ENCODE results near the gene RNASEH2C. TPM values are rescaled to one million over a fixed set of nuclear protein-coding genes. Genes with fewer than 3 reads are reported as not detected.
"Not testable (repeated sequence)": the region's sequence is repeated elsewhere in the genome, so short reads cannot be mapped to it uniquely, and the experiment has no call there.

Gene RNASEH2C
- total and polyA plus RNA-seq, 2 of the 13 experiments (the other 11 are each of a cell fraction or from before 2014, with no cell fraction given) = 27.4 to 50.9 TPM

DNA sequence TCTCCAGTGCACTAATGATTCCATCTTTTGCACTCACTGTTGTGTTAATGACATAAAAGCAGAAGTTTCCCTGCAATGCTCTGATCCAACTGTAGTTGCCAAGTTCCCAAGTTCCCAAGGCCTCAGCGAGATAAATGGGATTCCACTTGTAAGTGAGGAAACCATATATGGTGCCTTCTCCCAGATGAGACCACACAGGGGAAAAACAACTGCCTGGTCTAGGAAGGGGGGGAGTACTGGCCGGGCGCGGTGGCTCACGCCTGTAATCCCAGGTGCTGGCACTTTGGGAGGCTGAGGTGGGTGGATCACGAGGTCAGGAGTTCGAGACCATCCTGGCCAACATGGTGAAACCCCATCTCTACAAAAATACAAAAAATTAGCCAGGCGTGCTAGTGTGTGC is 34.6 kb downstream of the RNASEH2C start:
- H4K20me1 ChIP-seq (ENCODE audit: insufficient read depth, low read length) = no peaks in the 10 kb centered on the region
- BruUV-seq (replicated peaks) = no TSS peak
- H3K27me3 ChIP-seq (ENCODE audit: control insufficient read depth in 1 of 2, insufficient read depth in 2 of 2, low read length in 2 of 2) = peaks cover 0 to 17% of the 10 kb centered on the region in 2 experiments; a peak in 2 of 5 replicates
- no peaks in the 10 kb centered on the region for H3K9me3 ChIP-seq (ENCODE audit: low read length)
- CTCF ChIA-PET (ENCODE audit: low intra/inter-chr PET ratio, low total read pairs) = no interaction called here
- H3K36me3 ChIP-seq (replicated peaks in 1 of 2; ENCODE audit: control insufficient read depth in 1 of 2, insufficient read depth in 2 of 2, low read length in 2 of 2) = no peaks in the 10 kb centered on the region
- no peaks in the 10 kb centered on the region for H3K79me2 ChIP-seq (ENCODE audit: insufficient read depth, low read length)
- no peak for TF ChIP-seq ZBTB1 (CRISPR knock-in tag; IDR thresholded peaks at IDR 0.05; ENCODE audit: borderline replicate concordance)
- no peak for TF ChIP-seq ZFP37 (CRISPR knock-in tag; IDR thresholded peaks at IDR 0.05; ENCODE audit: borderline replicate concordance)
- no peak for TF ChIP-seq ZNF713 (CRISPR knock-in tag; IDR thresholded peaks at IDR 0.05)
- TF ChIP-seq SP1 (IDR thresholded peaks at IDR 0.05) = no peak
- TF ChIP-seq SP1 (CRISPR knock-in tag; IDR thresholded peaks at IDR 0.05) = no peak
- no peak for TF ChIP-seq NCOA5 (CRISPR knock-in tag; IDR thresholded peaks at IDR 0.05)
- TF ChIP-seq NONO (IDR thresholded peaks at IDR 0.05) = no peak
- TF ChIP-seq NONO (CRISPR knock-in tag; conservative IDR thresholded peaks at IDR 0.05) = no peak
- TF ChIP-seq, protein P1, sequence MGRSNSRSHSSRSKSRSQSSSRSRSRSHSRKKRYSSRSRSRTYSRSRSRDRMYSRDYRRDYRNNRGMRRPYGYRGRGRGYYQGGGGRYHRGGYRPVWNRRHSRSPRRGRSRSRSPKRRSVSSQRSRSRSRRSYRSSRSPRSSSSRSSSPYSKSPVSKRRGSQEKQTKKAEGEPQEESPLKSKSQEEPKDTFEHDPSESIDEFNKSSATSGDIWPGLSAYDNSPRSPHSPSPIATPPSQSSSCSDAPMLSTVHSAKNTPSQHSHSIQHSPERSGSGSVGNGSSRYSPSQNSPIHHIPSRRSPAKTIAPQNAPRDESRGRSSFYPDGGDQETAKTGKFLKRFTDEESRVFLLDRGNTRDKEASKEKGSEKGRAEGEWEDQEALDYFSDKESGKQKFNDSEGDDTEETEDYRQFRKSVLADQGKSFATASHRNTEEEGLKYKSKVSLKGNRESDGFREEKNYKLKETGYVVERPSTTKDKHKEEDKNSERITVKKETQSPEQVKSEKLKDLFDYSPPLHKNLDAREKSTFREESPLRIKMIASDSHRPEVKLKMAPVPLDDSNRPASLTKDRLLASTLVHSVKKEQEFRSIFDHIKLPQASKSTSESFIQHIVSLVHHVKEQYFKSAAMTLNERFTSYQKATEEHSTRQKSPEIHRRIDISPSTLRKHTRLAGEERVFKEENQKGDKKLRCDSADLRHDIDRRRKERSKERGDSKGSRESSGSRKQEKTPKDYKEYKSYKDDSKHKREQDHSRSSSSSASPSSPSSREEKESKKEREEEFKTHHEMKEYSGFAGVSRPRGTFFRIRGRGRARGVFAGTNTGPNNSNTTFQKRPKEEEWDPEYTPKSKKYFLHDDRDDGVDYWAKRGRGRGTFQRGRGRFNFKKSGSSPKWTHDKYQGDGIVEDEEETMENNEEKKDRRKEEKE (IDR thresholded peaks at IDR 0.05) = no peak
- no peak for TF ChIP-seq ELF4 (CRISPR knock-in tag; IDR thresholded peaks at IDR 0.05; ENCODE audit: borderline replicate concordance)
- FAIRE-seq (no peak), ATAC-seq (no peak), DNase-seq (ENCODE audit: low spot score) (no peak)
- no peak overlapping the region for H3K4me3 ChIP-seq (replicated peaks in 1 of 3; ENCODE audit: insufficient read depth in 1 of 3, low read depth in 2 of 3, low read length in 3 of 3)
- no peak overlapping the region for H3K4me2 ChIP-seq (ENCODE audit: low read depth, low read length)
- H3K4me1 ChIP-seq (ENCODE audit: insufficient read depth, low read length) = no peaks in the 10 kb centered on the region
- 48% methylated on average over 8 of the region's 8 CpGs for WGBS (ENCODE audit: low lambda C conversion rate)
- POLR2A ChIA-PET = no interaction called here
- intact Hi-C loops (cut with micrococcal nuclease; ENCODE audit: unreplicated experiment) (no loop called here), in situ Hi-C loops (cut with HindIII; ENCODE audit: extremely low pct_ligation_motif_present, low pct_unique_long_range_greater_than_20kb) (no loop called here)
- no peak overlapping the region for H3K9ac ChIP-seq (ENCODE audit: insufficient read depth, low read depth, low read length)
- no peak overlapping the region for H2AFZ ChIP-seq (ENCODE audit: low read length)
- H3K27ac ChIP-seq (ENCODE audit: extremely low read length, insufficient read depth, low read length) = no peak overlapping the region

DNA sequence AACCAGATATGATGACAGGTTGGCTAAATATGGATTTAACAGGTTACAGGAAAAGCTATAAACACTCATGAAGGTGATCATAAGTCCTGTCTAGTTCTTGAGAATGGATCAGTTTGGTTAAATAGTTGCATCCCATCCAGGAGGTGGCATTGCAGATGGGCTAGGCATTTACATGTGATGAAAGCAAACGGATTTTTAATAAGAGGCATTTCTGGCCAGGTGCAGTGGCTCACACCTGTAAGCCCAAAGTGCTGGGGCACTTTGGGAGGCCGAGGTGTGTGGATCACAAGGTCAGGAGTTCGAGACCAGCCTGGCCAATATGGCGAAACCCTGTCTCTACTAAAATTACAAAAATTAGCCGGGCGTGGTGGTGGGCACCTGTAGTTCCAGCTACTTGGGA is 37.1 kb downstream of the RNASEH2C start:
- H3K36me3 ChIP-seq (replicated peaks in 1 of 2; ENCODE audit: control insufficient read depth in 1 of 2, insufficient read depth in 2 of 2, low read length in 2 of 2); H3K4me1 ChIP-seq (ENCODE audit: insufficient read depth, low read length); BruUV-seq (replicated peaks); H3K4me2 ChIP-seq (ENCODE audit: low read depth, low read length); H3K9ac ChIP-seq (ENCODE audit: insufficient read depth, low read depth, low read length); CTCF ChIA-PET (ENCODE audit: low intra/inter-chr PET ratio, low total read pairs); POLR2A ChIA-PET; FAIRE-seq; H3K4me3 ChIP-seq (replicated peaks in 1 of 3; ENCODE audit: insufficient read depth in 1 of 3, low read depth in 2 of 3, low read length in 3 of 3); DNase-seq (ENCODE audit: low spot score); intact Hi-C loops (cut with micrococcal nuclease; ENCODE audit: unreplicated experiment); H3K79me2 ChIP-seq (ENCODE audit: insufficient read depth, low read length); H2AFZ ChIP-seq (ENCODE audit: low read length); H3K27ac ChIP-seq (ENCODE audit: extremely low read length, insufficient read depth, low read length); H4K20me1 ChIP-seq (ENCODE audit: insufficient read depth, low read length); in situ Hi-C loops (cut with HindIII; ENCODE audit: extremely low pct_ligation_motif_present, low pct_unique_long_range_greater_than_20kb); H3K9me3 ChIP-seq (ENCODE audit: low read length); ATAC-seq: not testable (repeated sequence)
- H3K27me3 ChIP-seq (ENCODE audit: control insufficient read depth in 1 of 2, insufficient read depth in 2 of 2, low read length in 2 of 2) = peaks cover 0 to 17% of the 10 kb centered on the region in 2 experiments; a peak in 1 of 5 replicates
- WGBS (ENCODE audit: low lambda C conversion rate) = 37% methylated on average over 6 of the region's 6 CpGs
